ENCODE measurements around the gene AP3D1.

Gene AP3D1

GRCh38 chr19:2184422-2184975, 33.1 kb upstream of the AP3D1 start:
- no peak overlapping the region for H3K27ac ChIP-seq

DNA sequence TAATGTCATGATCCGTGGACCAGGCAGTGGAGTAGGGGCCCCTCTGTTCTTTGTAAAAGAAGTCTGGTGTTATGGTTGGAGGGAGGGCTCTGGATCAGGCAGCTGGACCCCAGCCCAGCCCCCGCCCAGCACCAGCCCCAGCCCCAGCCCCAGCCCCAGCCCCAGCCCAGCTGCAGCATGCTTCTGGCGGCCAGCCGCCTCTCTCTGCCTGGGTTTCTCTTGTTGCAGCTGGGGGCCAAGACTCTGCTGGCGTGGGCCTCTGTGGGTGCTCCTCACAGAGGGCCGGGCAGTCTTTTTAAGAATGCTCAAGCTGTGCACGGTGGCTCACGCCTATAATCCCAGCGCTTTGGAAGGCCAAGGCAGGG, 30.2 kb upstream of the AP3D1 start:
- Histone ChIP-seq H3K9ac (no peak overlapping the region), H3K4me3 (no peak overlapping the region), H3K4me1 (peaks cover 58% of the 10 kb centered on the region), H3K9me3 (peaks cover 9% of the 10 kb centered on the region), H4K20me1 (peaks cover 100% of the 10 kb centered on the region), H3K27me3 (no peaks in the 10 kb centered on the region), H3K4me2 (no peak overlapping the region), H3K36me3 (peaks cover 91% of the 10 kb centered on the region), H3K27ac (no peak overlapping the region)
- no peak for TF ChIP-seq Cebpa-rat (IDR thresholded peaks at IDR 0.05)

More at GRCh38 chr19:2184422-2184975, 33.1 kb upstream of the AP3D1 start:
- Histone ChIP-seq H3K4me1 (peaks cover 59% of the 10 kb centered on the region), H3K9ac (no peak overlapping the region), H3K4me2 (no peak overlapping the region), H3K36me3 (peaks cover 90% of the 10 kb centered on the region), H4K20me1 (peaks cover 99% of the 10 kb centered on the region), H3K9me3 (peaks cover 16% of the 10 kb centered on the region), H3K27me3 (no peaks in the 10 kb centered on the region), H3K4me3 (no peak overlapping the region)
- TF ChIP-seq Cebpa-rat (IDR thresholded peaks at IDR 0.05): no peak

- H3K27ac ChIP-seq: no peak overlapping the region
- peaks cover 3% of the 10 kb centered on the region; the same call in 1 of the 2 replicates for H3K9me3 ChIP-seq
- peaks cover 100% of the 10 kb centered on the region for H4K20me1 ChIP-seq
- no peak overlapping the region for H3K4me2 ChIP-seq
- H3K27me3 ChIP-seq: no peaks in the 10 kb centered on the region
- peaks cover 91% of the 10 kb centered on the region for H3K36me3 ChIP-seq
- H3K9ac ChIP-seq: no peak overlapping the region
- TF ChIP-seq Cebpa-rat (IDR thresholded peaks at IDR 0.05): no peak
- H3K4me3 ChIP-seq: no peak overlapping the region
- H3K4me1 ChIP-seq: peaks cover 60% of the 10 kb centered on the region
These were observed 29.7 kb upstream of the AP3D1 start for GRCh38 chr19:2180881-2181632.

GRCh38 chr19:2180114-2180513, 28.7 kb upstream of the AP3D1 start:
- Histone ChIP-seq H4K20me1 (peaks cover 100% of the 10 kb centered on the region), H3K27ac (no peak overlapping the region), H3K9me3 (no peaks in the 10 kb centered on the region), H3K4me2 (no peak overlapping the region), H3K36me3 (peaks cover 91% of the 10 kb centered on the region), H3K4me1 (peaks cover 68% of the 10 kb centered on the region), H3K4me3 (no peak overlapping the region), H3K27me3 (no peaks in the 10 kb centered on the region), H3K9ac (no peak overlapping the region)
- no peak for TF ChIP-seq Cebpa-rat (IDR thresholded peaks at IDR 0.05)

DNA sequence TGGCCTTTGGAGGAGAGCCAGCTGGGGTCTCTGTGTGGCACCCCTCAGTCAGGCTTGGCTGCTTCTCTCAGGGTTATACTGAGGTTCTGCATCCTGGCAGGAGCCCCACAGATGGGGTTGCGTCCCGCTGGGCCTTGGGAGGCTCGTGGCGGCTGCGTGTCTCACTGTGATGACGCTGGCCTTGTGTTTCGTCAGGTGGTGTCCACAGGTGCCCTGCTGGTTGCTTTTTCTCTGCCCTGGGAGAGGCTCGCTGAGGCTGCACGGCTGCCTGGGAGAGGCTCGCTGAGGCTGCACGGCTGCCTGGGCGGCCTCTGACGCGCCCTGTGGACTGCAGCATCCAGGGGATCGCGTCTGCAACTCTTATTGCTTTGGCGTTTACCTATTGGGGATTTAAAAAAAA, 27.7 kb upstream of the AP3D1 start:
- TF ChIP-seq Cebpa-rat (IDR thresholded peaks at IDR 0.05): no peak
- Histone ChIP-seq H3K4me2 (peak overlapping the region; percentile 42), H3K27ac (peak overlapping the region; percentile 31; the same call in 1 of the 2 replicates), H3K9me3 (no peaks in the 10 kb centered on the region), H3K9ac (no peak overlapping the region), H4K20me1 (peaks cover 100% of the 10 kb centered on the region), H3K27me3 (no peaks in the 10 kb centered on the region), H3K36me3 (peaks cover 87% of the 10 kb centered on the region), H3K4me1 (peaks cover 66% of the 10 kb centered on the region), H3K4me3 (no peak overlapping the region)

DNA sequence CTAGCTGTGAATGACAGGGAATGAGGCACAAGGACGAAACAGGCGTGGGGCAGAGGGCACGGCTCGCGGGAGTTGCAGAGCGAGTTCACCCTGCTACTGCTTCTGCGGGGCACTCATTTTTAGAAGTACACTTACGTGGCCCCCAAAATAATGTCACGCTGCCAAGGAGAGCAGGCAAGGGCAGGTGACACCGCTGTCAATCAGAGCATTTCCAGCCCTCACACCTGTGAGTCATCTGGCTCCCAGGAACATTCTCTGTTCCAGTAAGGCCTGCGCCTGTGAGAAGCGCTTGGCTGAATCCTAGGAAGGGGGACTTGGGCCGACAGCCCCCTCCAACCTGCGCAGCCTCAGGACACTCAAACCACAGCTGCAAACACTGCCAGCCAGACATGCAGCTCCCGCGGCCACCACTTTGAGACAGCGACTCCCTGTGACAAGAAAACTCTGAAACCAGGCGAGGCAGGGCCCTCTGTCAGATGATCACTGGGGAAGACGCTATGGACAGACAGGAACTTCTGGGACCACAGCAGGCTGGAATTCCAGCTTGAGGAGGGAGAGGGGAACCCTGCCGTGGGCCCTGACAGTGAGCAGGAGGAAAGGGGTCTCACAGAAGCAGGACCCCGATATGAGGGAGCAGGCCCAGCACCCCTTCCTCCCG, 25.1 kb upstream of the AP3D1 start:
- no peak for TF ChIP-seq Cebpa-rat (IDR thresholded peaks at IDR 0.05)
- Histone ChIP-seq H4K20me1 (peaks cover 100% of the 10 kb centered on the region), H3K9me3 (no peaks in the 10 kb centered on the region), H3K27ac (no peak overlapping the region), H3K4me3 (no peak overlapping the region), H3K4me2 (peak overlapping the region; percentile 36), H3K27me3 (no peaks in the 10 kb centered on the region), H3K9ac (peak overlapping the region; percentile 8; the same call in 1 of the 2 replicates), H3K36me3 (peaks cover 77% of the 10 kb centered on the region), H3K4me1 (peaks cover 89% of the 10 kb centered on the region)

GRCh38 chr19:2175742-2176141, 24.4 kb upstream of the AP3D1 start:
- Histone ChIP-seq H3K4me3 (no peak overlapping the region), H3K4me1 (peaks cover 91% of the 10 kb centered on the region), H4K20me1 (peaks cover 100% of the 10 kb centered on the region), H3K27ac (peak overlapping the region; percentile 22), H3K4me2 (peak overlapping the region; percentile 36), H3K9me3 (no peaks in the 10 kb centered on the region), H3K36me3 (peaks cover 70% of the 10 kb centered on the region), H3K27me3 (no peaks in the 10 kb centered on the region), H3K9ac (no peak overlapping the region)
- TF ChIP-seq Cebpa-rat (IDR thresholded peaks at IDR 0.05): no peak

DNA sequence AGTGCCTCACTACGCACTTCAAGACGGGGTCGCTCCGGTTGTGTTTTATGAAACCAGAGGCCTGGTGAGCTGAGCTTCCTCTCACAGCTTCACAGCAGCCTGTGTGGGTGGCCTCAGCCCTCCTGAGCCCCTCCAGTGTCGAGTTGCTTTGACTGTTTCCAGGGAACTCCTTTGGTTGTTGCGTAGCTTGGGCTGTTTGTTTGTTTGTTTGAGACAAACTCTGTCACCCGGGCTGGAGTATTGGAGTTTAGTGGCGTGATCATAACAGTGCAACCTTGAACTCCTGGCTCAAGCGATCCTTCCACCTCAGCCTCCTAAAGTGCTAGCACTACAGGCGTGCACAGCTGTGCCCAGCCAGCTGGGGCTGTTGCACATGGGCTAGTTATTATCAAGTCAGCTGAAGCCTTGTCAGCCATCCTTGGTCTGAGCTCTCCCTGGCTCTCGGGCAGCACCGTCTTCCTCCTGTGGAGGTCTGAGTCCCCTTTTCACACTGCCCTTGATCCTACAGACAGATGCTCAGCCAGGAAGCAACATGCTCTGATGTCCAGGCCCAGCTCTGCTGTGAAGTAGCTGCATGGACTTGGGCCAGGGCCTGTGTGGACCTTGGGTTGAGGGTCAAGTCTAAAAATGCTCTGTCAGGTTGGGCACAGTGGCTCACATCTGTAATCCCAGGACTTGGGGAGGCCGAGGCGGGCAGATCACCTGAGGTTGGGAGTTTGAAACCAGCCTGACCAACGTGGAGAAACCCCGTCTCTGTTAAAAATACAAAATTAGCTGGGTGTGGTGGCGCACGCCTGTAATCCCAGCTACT, 22.6 kb upstream of the AP3D1 start:
- Histone ChIP-seq H3K9ac (no peak overlapping the region; the same call in 1 of the 2 replicates), H3K36me3 (peaks cover 52% of the 10 kb centered on the region), H4K20me1 (peaks cover 100% of the 10 kb centered on the region), H3K27me3 (no peaks in the 10 kb centered on the region), H3K9me3 (no peaks in the 10 kb centered on the region), H3K27ac (peak overlapping the region; percentile 61), H3K4me2 (peak overlapping the region; percentile 100), H3K4me3 (no peak overlapping the region), H3K4me1 (peaks cover 95% of the 10 kb centered on the region)
- TF ChIP-seq Cebpa-rat (IDR thresholded peaks at IDR 0.05): no peak

DNA sequence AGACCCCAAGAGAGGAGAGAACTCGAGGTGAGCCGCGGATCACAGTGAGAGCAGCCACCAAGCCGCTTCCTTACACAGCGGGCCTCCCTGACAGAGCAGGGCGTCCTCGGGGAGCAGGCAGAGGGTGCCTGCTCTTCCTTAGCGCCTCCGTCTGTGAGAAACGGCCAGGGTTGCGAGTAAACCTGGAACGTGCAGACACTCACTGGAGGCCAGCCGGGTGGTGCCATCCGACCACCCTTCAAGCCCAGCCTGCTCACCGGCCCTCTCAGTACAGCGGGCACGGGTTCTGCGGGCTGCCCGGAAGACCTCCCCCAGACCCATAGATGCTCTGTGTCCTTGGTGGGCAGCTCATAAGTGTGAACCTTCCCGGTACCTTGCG, 22.0 kb upstream of the AP3D1 start:
- no peak for TF ChIP-seq Cebpa-rat (IDR thresholded peaks at IDR 0.05)
- H3K4me2 ChIP-seq: peak overlapping the region; percentile 100
- H3K27ac ChIP-seq: peak overlapping the region; percentile 61

More for the DNA sequence above, 22.0 kb upstream of the AP3D1 start:
- H3K9ac ChIP-seq: peak overlapping the region; percentile 60; the same call in 1 of the 2 replicates
- no peaks in the 10 kb centered on the region for H3K27me3 ChIP-seq
- peaks cover 100% of the 10 kb centered on the region for H4K20me1 ChIP-seq
- H3K9me3 ChIP-seq: no peaks in the 10 kb centered on the region
- peaks cover 95% of the 10 kb centered on the region for H3K4me1 ChIP-seq
- H3K36me3 ChIP-seq: peaks cover 49% of the 10 kb centered on the region
- no peak overlapping the region for H3K4me3 ChIP-seq
